ENCODE measurements around the gene SHMT2. TPM values are rescaled to one million over a fixed set of nuclear protein-coding genes. Genes with fewer than 3 reads are reported as not detected.

Gene SHMT2
- total RNA-seq, 1 experiment from 2014 or later, result 227 TPM

- Histone ChIP-seq H3K4me3 (no peak overlapping the region), H4K20me1 (ENCODE audit: insufficient read depth) (no peaks in the 10 kb centered on the region), H3K9me3 (ENCODE audit: insufficient read depth, low read depth) (no peaks in the 10 kb centered on the region), H3K9me2 (ENCODE audit: insufficient read depth) (no peaks in the 10 kb centered on the region), H2AFZ (no peak overlapping the region), H3K27ac (no peak overlapping the region), H3K27me3 (ENCODE audit: insufficient read depth, low read depth) (no peaks in the 10 kb centered on the region), H3K4me2 (no peak overlapping the region), H3K36me3 (ENCODE audit: low read depth) (no peaks in the 10 kb centered on the region), H3F3A (ENCODE audit: insufficient read depth, low read depth) (no peaks in the 10 kb centered on the region), H3K79me2 (ENCODE audit: low read depth) (no peaks in the 10 kb centered on the region), H3K4me1 (replicated peaks; ENCODE audit: insufficient read depth) (no peaks in the 10 kb centered on the region)
- no peak for DNase-seq
- no TSS peak for BruUV-seq (replicated peaks)
- TF ChIP-seq EZH2 (IDR thresholded peaks at IDR 0.05; ENCODE audit: low read depth) (no peak), CTCF (conservative IDR thresholded peaks at IDR 0.05) (no peak)
- CTCF ChIA-PET, result no interaction called here
- intact Hi-C loops (cut with micrococcal nuclease; ENCODE audit: unreplicated experiment), result no loop called here
- POLR2A ChIA-PET (ENCODE audit: unreplicated experiment), result interaction anchor here (0.6 kb wide), 1 partner anchor 173 kb away, joined by 16 read pairs; no protein-coding TSS in a partner anchor
Measured at GRCh38 chr12:57194253-57194652, 35.3 kb upstream of the SHMT2 start.

GRCh38 chr12:57195186-57195585 lies 34.3 kb upstream of the SHMT2 start:
- H4K20me1 ChIP-seq (ENCODE audit: insufficient read depth), result no peaks in the 10 kb centered on the region

GRCh38 chr12:57195611-57196371 lies 33.7 kb upstream of the SHMT2 start:
- H3K9me2 ChIP-seq (ENCODE audit: insufficient read depth), result no peaks in the 10 kb centered on the region
- H4K20me1 ChIP-seq (ENCODE audit: insufficient read depth), result no peaks in the 10 kb centered on the region
- no peak overlapping the region for H3K27ac ChIP-seq
- H3F3A ChIP-seq (ENCODE audit: insufficient read depth, low read depth), result no peaks in the 10 kb centered on the region
- no peaks in the 10 kb centered on the region for H3K9me3 ChIP-seq (ENCODE audit: insufficient read depth, low read depth)
- no peak for DNase-seq
- no peaks in the 10 kb centered on the region for H3K79me2 ChIP-seq (ENCODE audit: low read depth)
- H3K4me3 ChIP-seq, result no peak overlapping the region
- ChIA-PET CTCF (interaction anchor here (0.6 kb wide), 1 partner anchor 42 kb away, joined by 6 read pairs; no protein-coding TSS in a partner anchor), POLR2A (ENCODE audit: unreplicated experiment) (no interaction called here)
- H3K4me1 ChIP-seq (replicated peaks; ENCODE audit: insufficient read depth), result no peaks in the 10 kb centered on the region
- BruUV-seq (replicated peaks), result no TSS peak
- no peak for TF ChIP-seq EZH2 (IDR thresholded peaks at IDR 0.05; ENCODE audit: low read depth)
- TF ChIP-seq CTCF (conservative IDR thresholded peaks at IDR 0.05), result no peak
- H3K27me3 ChIP-seq (ENCODE audit: insufficient read depth, low read depth), result no peaks in the 10 kb centered on the region
- no peak overlapping the region for H3K4me2 ChIP-seq
- intact Hi-C loops (cut with micrococcal nuclease; ENCODE audit: unreplicated experiment), result no loop called here
- no peak overlapping the region for H2AFZ ChIP-seq
- no peaks in the 10 kb centered on the region for H3K36me3 ChIP-seq (ENCODE audit: low read depth)

More at GRCh38 chr12:57195186-57195585, 34.3 kb upstream of the SHMT2 start:
- Histone ChIP-seq H3K4me1 (replicated peaks; ENCODE audit: insufficient read depth) (no peaks in the 10 kb centered on the region), H3K36me3 (ENCODE audit: low read depth) (no peaks in the 10 kb centered on the region), H3K9me3 (ENCODE audit: insufficient read depth, low read depth) (no peaks in the 10 kb centered on the region), H3K27me3 (ENCODE audit: insufficient read depth, low read depth) (no peaks in the 10 kb centered on the region), H3K27ac (no peak overlapping the region), H3K79me2 (ENCODE audit: low read depth) (no peaks in the 10 kb centered on the region), H3F3A (ENCODE audit: insufficient read depth, low read depth) (no peaks in the 10 kb centered on the region), H3K4me2 (no peak overlapping the region), H3K9me2 (ENCODE audit: insufficient read depth) (no peaks in the 10 kb centered on the region), H2AFZ (no peak overlapping the region), H3K4me3 (no peak overlapping the region)
- TF ChIP-seq EZH2 (IDR thresholded peaks at IDR 0.05; ENCODE audit: low read depth) (no peak), CTCF (conservative IDR thresholded peaks at IDR 0.05) (no peak)
- DNase-seq, result no peak
- BruUV-seq (replicated peaks), result no TSS peak
- ChIA-PET CTCF (no interaction called here), POLR2A (ENCODE audit: unreplicated experiment) (no interaction called here)
- intact Hi-C loops (cut with micrococcal nuclease; ENCODE audit: unreplicated experiment), result no loop called here

All from PC-9 (cell line).